HG03025 (cell line): ENCODE measurements around the gene KIF23.
"Not testable (repeated sequence)": the region's sequence is repeated elsewhere in the genome, so short reads cannot be mapped to it uniquely, and the experiment has no call there.

Source experiments
- ATAC-seq: cut with Tn5 transposase; IDR thresholded peaks from one replicate; pipeline ENCODE4 v1.9.1; 2021; ENCODE audit warnings: mild to moderate bottlenecking, moderate library complexity; ENCODE audit not compliant: unreplicated experiment, low FRiP score

The KIF23 gene

DNA sequence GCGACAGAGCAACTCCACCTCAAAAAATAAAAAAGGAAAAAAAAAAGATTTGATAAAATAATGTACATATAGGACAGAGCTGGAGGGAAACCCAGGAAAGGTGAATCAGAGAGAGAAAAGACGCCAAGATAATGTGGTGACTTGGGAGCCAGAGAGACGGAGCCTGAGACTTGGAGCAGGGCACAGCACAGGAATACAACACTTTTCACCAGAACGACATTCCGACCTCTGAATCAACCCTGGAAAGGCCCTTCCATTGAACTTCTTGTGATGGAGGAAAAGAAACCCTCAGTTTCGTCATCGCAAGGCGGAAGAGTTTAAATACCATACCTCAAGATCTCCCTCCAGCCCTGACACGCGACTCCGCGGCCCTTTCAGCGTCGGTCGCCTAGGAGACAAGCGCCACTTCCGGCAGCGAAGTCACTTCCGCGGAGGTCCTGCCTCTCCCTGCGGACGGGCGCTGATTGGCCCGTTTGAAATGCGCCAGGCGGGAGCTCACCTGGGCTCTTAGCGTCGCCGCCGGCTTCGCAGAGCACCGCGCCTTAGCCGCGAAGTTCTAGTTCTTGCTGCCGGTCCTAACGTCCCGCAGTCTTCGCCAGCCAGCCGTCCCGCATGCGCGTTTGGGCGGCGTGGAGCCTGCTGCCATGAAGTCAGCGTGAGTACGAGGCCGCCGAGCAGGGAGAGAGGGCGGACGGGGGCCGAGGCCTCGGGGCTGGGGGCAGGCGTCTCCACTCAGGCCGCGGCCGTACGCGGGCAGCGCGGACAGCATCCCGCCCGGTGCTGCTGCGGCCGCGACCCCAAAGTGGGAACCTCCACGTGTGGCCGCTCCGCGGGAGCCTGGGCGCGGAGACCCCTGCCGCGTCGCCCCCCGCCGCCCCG lies at the start of gene KIF23:
Gene KIF23, plus strand, starts transcription at position 528 of the 879 bp plus-strand sequence. Its CDS starts 117 bp downstream, at position 645.
- ATAC-seq: peak; percentile 82

DNA sequence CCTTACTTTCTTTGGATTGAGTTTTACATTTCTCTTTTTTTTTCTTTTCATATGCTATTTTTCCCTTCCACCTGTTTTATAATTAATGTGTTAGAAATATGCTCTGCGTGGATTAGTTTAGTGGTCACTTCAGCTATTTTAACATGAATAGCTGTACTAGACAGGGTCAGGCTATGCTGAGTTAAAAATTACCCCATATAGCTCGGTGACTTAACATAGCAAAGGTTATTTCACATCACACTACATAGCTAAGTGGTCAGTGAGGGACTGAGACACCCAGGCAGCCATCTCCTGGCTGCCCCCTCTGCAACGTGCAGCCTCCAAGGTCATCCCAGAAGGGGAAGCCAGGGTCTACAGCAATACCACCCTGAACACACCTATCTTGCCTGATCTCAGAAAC lies 46.9 kb upstream of the KIF23 start:
- ATAC-seq: no peak

DNA sequence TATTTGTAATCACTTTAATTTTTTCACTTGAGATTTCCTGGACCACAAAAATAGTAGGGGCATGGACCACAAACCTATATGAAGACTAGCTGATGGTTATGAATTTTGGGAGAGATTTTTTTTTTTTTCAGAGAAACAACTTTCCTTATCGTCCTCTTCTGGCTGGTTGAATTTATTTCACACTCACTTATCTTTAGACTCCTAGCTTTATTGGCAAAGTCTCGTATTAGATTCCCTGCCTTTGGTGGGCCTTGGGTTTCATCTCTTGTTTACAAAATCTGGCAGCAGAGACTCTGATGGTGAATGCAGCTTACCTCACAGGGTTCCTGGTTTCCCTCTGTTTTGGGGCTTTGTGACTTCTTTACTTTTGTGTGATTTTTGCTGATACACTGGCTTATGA lies 44.5 kb upstream of the KIF23 start:
- no peak for ATAC-seq

DNA sequence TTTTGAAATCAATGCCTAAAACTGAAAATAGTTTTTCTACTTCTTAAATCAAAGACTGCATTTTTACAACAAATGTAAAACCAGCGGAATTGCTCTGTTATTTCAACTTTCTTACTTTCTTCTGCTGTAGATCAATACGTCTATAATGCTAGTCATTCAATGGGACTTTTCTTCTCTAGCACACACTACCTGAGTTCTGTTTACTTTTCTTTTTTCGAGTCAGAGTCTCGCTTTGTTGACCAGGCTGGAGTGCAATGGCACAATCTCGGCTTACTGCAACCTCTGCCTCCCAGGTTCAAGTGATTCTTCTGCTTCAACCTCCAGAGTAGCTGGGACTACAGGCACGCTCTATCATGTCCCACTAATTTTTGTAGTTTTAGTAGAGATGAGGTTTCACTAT lies 40.7 kb upstream of the KIF23 start:
- ATAC-seq: no peak

DNA sequence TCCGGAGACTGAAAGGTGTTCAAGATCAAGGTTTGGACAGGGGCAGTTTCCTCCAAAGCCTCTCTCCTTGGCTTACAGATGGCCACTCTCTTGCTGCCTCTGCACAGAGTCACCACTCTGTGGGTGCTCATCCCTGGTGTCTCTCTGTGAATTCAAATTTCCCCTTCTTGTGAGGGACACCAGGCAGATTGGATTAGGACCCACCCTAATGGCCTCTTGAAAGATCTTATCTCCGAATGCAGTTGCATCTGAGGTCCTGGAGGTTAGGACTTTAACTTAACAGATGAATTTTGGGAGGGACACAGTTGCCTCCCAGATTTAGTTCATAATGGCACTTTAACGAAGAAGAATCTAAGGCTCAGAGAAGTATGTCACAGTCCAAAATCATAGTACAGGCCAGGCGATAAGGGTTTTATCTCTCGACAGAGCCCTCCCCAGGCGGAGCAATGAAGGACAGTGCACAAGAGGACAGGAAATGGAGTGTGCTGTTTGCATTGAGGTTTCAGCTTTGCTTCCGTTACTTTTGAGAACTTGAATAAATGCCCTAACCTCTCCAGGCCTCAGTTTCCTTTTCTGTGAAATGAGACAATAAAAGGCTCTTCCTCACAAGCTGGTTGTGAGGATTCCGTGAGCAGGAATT lies 38.9 kb upstream of the KIF23 start:
- no peak for ATAC-seq

DNA sequence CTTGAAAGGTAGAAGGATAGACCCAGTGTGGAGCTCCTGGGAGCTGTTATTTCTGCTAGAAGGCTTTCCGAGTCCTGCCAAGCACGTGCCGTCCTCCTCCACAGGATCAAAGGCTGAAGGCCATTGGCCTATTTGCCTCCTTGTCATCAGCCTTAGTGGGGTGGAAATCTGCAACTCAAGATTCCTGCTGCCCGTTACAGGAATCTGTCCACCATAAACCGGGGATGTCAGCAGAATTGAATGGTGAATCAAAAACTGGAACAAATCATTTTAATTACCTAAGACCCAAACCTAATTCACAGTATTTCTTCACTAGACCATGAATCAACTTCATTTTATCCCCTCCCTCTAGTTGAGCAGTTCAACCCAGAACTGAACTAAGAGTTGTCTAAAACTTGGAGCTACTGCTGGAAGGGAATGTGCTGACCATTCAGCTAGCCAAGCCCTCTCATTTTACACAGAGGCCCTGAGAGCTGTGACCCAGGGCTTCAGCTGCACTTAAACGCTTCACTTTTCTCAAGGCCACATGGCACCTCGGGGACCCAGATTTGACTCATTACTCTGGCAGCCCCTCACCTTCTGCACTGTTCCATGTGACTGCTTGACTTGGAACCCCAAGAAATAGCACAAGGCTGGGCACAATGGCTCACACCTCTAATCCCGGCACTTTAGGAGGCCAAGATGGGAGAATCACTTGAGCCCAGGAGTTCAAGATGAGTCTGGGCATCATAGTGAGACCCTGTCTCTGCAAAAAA lies 36.8 kb upstream of the KIF23 start:
- ATAC-seq: no peak

DNA sequence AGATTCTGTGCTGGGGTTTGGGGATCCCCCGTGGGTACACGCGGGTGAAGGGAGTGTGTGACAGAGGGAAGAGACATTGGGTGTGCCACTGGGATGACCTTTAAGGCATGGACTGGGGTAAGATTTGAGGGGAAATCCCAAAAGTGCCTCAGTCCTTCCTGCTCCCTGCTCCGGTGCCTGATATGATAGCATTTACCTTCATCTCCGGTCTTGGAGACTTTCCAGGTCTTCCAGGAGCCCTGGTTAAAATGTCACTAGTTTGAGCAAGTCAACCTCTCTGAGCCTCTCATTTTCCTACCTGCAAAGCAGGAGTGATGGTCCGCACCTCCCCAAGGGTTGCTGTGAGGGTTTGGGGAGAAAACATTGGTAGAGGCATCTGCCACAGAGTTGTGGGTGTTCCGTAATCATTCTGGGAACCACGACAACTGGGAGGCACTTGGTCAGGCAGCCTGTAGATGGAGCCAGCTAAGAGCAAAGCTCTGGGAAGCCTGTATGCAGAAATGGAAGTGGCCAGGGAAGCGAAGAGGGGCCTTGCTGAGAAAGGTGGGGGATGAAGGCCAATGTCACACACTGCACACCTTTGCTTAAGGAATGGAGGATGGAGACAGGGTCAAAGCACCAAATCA lies 33.9 kb upstream of the KIF23 start:
- no peak for ATAC-seq

DNA sequence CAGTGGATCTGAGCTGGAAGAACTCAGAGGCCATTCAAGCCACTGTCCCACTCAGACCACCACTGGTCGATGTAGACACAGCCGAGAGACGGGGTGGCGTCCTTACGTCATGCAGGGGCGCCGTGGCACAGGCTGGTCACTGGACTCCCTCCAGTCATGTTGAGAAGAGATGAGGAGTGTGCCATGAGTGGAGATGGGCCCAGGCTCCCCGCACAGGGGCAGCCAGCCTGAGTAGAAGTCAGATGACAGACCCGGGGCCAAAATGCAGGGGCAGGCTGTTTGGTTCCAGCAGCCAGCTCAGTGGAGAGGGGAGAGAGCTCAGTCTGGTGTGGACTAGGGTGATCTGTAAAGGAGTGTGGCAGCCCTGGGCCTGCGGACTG lies 33.4 kb upstream of the KIF23 start:
- no peak for ATAC-seq

DNA sequence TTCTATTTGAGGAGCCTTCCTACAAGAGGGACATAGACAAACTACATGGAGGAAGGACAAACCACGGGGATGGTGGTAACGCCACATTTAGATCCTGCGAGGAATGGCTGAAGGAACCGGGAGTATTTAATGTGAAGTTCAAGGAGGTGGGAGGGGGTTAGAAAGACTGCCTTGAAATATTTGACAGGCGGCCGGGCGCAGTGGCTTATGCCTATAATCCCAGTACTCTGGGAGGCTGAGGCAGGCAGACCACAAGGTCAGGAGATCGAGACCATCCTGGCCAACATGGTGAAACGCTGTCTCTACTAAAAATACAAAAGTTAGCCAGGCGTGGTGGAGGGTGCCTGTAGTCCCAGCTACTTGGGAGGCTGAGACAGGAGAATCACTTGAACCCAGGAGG lies 32.0 kb upstream of the KIF23 start:
- not testable (repeated sequence) for ATAC-seq

DNA sequence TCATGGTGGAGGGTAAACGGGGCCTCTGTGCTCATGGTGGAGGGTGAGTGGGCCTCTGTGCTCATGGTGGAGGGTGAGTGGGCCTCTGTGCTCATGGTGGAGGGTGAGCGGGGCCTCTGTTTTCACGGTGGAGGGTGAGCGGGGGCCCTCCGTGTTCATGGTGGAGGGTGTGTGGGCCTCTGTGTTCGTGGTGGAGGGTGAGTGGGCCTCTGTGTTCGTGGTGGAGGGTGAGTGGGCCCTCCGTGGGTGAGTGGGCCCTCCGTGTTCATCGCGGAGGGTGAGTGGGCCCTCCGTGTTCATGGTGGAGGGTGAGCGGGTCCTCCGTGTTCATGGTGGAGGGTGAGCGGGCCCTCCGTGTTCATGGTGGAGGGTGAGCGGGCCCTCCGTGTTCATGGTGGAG lies 30.1 kb upstream of the KIF23 start:
- ATAC-seq: not testable (repeated sequence)

DNA sequence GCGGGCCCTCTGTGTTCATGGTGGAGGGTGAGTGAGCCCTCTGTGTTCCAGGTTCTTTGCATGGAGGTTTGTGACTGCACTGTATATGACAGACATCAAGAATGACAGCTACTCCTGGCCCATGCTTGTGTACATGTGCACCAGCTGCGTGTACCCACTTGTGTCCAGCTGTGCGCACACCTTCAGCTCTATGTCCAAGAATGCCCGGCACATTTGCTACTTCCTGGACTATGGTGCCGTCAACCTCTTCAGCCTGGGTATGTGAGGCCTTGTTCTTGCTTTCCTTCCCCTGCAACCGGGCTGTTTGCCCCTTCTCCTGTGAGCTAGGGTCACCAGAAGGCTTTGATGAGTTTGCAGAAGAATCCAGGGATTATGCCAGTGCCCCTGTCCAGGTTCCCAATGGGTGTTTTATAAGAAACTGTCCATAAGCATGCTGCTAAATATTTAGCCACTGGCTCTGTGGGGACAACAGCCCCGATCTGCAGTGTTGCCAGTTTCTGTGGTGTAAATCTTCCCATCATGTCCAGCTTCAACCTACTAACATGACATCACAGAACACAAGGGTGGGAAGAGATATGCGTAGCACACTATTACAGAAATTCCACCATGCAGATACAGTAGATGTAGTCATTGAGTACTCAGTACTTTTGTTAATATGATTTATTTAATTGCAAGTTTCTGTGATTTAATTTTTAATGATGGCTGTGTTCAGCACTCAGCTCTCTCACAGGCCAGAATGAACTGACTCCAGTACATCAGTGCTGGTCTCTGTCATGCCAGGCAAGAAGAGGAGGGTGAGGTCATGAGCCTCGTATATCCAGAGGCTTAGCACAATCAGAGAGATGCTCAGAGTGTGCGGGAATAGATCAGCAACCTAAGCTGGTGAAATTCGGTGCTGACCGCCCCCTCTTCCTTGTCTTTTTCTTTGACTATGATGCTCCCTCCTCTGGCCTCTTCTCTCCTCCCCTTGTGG lies 29.2 kb upstream of the KIF23 start:
- no peak for ATAC-seq

DNA sequence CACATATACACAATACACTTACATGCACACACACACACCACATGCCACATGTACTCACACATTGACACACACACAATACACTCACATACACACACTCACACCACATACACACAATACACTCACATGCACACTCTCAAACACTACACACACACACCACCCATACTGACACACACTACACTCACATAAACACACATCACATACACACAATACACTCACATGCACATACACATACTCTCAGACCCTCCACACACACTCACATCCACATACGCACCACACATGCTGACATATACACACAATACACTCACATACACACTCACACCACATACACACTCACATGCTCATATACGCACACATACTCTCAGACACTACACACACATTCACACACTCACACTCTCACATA lies 28.3 kb upstream of the KIF23 start:
- ATAC-seq: no peak

DNA sequence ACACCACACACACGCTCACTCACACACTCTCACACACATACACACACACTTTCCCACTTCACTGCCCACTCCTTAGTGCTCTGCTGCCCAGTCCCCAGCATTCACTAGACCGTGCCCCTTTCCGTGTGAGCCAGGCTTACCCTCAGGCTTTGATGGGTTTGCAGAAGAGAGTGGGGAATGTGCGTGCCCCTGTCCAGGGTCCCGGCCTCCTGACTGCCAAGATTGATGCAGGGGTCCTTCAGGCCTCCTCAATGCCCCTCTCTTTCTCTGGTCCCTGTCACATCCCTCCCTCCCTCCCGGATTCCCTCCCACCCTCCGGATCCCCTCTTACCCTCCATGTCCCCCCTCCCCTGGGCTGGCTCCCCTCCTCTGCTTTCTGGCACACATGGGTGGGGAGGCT lies 27.9 kb upstream of the KIF23 start:
- no peak for ATAC-seq

DNA sequence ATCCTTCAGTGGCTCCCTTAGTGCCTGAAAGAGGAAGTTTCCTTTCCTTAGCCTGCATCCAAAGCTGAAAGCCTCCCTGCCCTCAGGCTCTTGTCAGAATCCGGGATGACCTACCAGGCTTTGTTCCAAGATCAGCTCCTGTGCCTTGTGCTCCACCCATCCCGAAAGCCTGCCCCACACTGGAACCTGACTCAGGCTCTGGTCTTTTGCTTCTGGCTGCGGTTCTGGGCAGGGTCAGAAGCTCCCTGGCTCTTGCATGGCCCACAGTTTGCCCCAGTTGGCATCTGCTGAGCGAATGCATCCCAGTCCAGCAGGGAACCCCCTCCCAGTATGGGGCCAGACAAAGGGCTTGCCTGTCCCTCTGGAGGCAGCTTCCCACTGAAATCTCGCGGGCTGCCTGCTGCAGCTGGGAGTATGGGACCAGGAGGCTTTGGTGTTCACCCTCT lies 25.9 kb upstream of the KIF23 start:
- ATAC-seq: no peak

DNA sequence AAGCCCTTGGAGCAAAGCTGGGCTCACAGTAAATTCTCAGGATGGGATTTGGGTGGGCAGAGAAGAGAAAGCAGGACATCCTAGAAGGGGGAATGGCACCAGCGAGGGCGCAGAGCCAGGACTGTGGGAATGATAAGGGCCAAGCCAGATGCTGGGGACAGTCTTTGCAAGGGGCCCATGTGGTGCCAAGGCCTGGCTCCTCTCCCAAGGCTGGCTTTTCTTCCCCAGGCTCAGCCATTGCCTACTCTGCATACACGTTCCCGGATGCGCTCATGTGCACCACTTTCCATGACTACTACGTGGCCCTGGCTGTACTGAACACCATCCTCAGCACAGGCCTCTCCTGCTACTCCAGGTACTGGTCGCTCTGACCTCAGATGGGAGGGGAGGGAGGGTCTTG lies 24.7 kb upstream of the KIF23 start:
- no peak for ATAC-seq

DNA sequence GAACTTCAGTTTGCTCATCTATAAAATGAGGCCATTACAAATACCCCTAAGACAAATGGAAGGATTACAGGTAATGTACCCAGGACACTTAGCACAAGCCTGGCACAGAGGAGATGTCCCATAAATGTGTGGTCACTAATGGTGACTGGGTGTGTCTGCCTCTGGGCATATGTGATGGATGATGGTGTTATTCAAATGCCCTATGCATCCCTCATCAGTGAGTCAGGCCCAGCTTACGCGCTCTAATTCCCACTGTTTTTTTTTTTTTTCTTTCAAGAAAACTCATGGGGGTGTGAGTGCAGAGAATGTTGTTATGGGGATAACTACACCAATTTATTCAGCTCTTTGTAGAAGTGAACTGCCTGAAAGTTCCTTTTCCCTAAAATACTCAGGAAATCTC lies 23.6 kb upstream of the KIF23 start:
- no peak for ATAC-seq

DNA sequence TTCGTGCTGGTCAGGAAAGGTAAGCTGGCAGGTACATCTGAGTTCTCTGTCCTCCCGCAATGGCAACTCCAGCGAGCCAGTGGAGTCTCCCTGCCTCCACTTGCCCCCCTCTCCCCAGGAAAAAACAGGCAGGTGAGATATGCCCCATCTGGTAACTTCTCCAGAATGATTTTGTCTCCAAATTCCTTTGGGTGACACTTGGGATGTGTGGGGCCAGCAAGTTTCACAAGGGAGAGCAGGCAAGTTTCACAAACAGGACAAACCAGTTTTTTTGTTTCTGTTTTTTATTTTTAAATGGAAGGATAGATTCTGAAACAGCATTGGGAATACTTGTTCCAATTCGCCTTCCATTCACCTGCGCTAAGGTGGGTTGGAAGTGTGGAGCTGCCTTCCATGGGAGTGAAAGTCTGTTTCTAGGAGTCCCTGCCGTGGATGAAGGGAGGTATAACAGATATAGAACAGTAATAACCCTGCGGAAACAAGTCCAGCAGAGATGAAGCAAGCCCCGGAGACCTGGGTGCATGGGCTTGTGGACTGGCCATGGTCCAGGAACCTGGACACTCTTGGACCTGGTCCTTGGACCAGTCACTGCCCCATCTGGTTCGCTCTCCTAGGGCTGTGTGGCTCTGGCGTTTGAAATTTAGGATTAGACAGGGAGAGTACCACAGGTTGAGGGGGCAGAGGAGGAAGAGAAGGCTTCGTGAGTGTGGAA lies 22.9 kb upstream of the KIF23 start:
- no peak for ATAC-seq

DNA sequence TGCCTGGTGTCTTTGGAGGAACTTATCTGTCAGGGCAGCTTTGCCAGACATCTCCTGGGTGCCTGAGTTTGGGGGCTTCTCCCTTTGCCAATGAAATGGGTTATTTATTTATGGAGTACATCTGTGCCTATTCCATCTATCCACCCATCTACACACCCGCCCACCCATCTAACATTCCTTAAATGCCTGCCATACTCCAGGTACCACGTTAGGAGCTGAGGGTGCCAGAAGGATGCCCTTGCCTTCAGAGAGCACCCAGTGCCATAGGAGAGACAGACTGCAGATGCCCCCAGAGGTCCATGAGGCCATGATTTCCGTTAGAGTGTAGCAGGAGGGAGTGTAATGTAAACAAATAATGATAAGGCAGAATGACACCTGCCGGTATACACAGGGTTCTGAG lies 21.8 kb upstream of the KIF23 start:
- ATAC-seq: no peak

DNA sequence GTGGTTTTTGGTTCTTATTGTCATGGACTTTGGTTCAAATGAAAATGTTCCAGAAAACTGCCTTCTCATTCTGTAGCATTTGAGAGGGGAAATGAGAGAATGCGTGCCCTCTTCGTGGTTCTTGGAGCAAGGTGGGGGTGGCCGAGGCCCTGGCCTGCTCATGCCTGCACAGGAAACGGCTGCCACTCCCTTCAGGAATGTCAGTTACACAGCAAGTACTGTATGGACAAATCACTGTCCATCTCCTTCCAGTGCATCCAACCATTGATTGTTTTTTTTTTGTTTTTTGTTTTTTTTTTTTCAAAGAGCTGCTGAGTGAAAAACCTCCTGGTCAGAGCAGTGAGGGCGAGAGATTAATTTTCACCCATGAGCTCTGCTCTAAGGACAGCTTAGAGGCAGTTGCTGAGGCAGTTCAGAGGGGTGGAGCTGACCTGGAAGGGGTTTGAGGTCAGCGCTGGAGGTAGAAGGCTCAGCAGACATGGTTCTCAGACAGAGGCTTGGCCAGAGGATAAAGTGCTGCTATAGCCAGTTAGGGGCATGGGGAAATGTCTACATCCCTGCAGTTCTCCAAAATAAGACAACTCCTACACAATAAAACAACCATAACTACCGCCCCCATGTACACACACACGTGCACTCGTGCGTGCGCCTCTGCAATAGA lies 20.2 kb upstream of the KIF23 start:
- no peak for ATAC-seq
